HepG2 (cell line): ENCODE results near the gene ANAPC1. TPM values are rescaled to one million over a fixed set of nuclear protein-coding genes. Genes with fewer than 3 reads are reported as not detected.

Source experiments
- ADNP ChIP-seq: sonication (generic); formaldehyde crosslinking; IDR thresholded peaks from 2 replicates; pipeline ENCODE4 v1.4.0; 2020; ENCODE audit warnings: missing genetic modification reagents
- ARNT ChIP-seq: fragments of 450-650 bp; IDR thresholded peaks from 2 replicates; pipeline ENCODE4 v1.6.1; 2017
- ASH2L ChIP-seq: fragments of 300-600, 200-600 bp; sonication (generic); IDR thresholded peaks from 2 replicates; pipeline ENCODE4 v1.7.0; 2017; ENCODE audit warnings: low read depth, mild to moderate bottlenecking, moderate library complexity, mixed read lengths, low read length; ENCODE audit not compliant: insufficient read length
- ATAD3A ChIP-seq: sonication (generic); formaldehyde crosslinking; IDR thresholded peaks from 2 replicates; pipeline ENCODE4 v1.4.0; 2020; ENCODE audit warnings: missing genetic modification reagents
- CEBPB ChIP-seq: IDR thresholded peaks from 2 replicates; pipeline ENCODE4 v1.6.1; 2011; ENCODE audit warnings: low read depth, low read length, improper control_type of control experiment, borderline replicate concordance
- GATAD1 ChIP-seq: IDR thresholded peaks from 2 replicates; pipeline ENCODE4 v1.6.1; 2016; ENCODE audit warnings: missing genetic modification reagents, missing compliant biosample characterization
- GATAD2A ChIP-seq: IDR thresholded peaks from 2 replicates; pipeline ENCODE4 v1.6.1; 2016
- GPN1 ChIP-seq: sonication (generic); formaldehyde crosslinking; IDR thresholded peaks from 2 replicates; pipeline ENCODE4 v1.5.1; 2020; ENCODE audit warnings: missing genetic modification reagents, borderline replicate concordance
- IKZF1 ChIP-seq: fragments of 450-650 bp; IDR thresholded peaks from 2 replicates; pipeline ENCODE4 v1.7.1; 2016
- IRF2 ChIP-seq: IDR thresholded peaks from 2 replicates; pipeline ENCODE4 v1.6.1; 2018; ENCODE audit warnings: missing genetic modification reagents, missing compliant biosample characterization
- KDM2A ChIP-seq: sonication (generic); formaldehyde crosslinking; IDR thresholded peaks from 2 replicates; pipeline ENCODE4 v1.4.0; 2020; ENCODE audit warnings: low read depth, missing genetic modification reagents, borderline replicate concordance
- KLF16 ChIP-seq, 2 experiments: sonication (generic) in 1 of 2; formaldehyde crosslinking in 1 of 2; IDR thresholded peaks; 2 replicates each; pipeline versions ENCODE4 v1.6.1 to v1.8.0; 2016 to 2023; ENCODE audit warnings: missing genetic modification reagents in 2 of 2, missing compliant biosample characterization in 1 of 2
- MAFK ChIP-seq, 2 experiments: IDR thresholded peaks in 1 of 2; conservative IDR thresholded peaks in 1 of 2; 2 replicates each; pipeline ENCODE4 v1.6.1; 2011; ENCODE audit warnings: improper control_type of control experiment in 2 of 2, low read length in 2 of 2
- MZF1 ChIP-seq: sonication (generic); formaldehyde crosslinking; IDR thresholded peaks from 2 replicates; pipeline ENCODE4 v1.8.1; 2023; ENCODE audit warnings: mild to moderate bottlenecking, missing genetic modification reagents, borderline replicate concordance
- NCOR1 ChIP-seq: fragments of 200-600 bp; sonication (generic); IDR thresholded peaks from 2 replicates; pipeline ENCODE4 v1.7.0; 2017; ENCODE audit warnings: antibody characterized with exemption, low read length, borderline replicate concordance
- NFRKB ChIP-seq: fragments of 450-650 bp; IDR thresholded peaks from 2 replicates; pipeline ENCODE4 v1.6.1; 2017
- PHF8 ChIP-seq: sonication (generic); formaldehyde crosslinking; IDR thresholded peaks from 2 replicates; pipeline ENCODE4 v1.5.0; 2020; ENCODE audit warnings: missing genetic modification reagents
- PPARG ChIP-seq: conservative IDR thresholded peaks from 2 replicates; pipeline ENCODE4 v1.6.1; 2016; ENCODE audit warnings: missing biosample characterization, missing genetic modification reagents
- RAD21 ChIP-seq: fragments of 450-650 bp; formaldehyde crosslinking; IDR thresholded peaks from 2 replicates; pipeline ENCODE4 v1.5.0; 2020; ENCODE audit warnings: mild to moderate bottlenecking
- REL ChIP-seq: sonication (generic); formaldehyde crosslinking; conservative IDR thresholded peaks from 2 replicates; pipeline ENCODE4 v1.8.0; 2022; ENCODE audit warnings: mild to moderate bottlenecking, missing genetic modification reagents, moderate library complexity
- RFX1 ChIP-seq: fragments of 450-650 bp; IDR thresholded peaks from 2 replicates; pipeline ENCODE4 v1.6.1; 2017
- SMAD9 ChIP-seq: sonication (generic); formaldehyde crosslinking; IDR thresholded peaks from 2 replicates; pipeline ENCODE4 v1.5.1; 2020; ENCODE audit warnings: mild to moderate bottlenecking, missing genetic modification reagents
- TAF15 ChIP-seq: fragments of 200-400 bp; formaldehyde crosslinking; IDR thresholded peaks from one replicate; pipeline ENCODE4 v1.6.1; 2018; ENCODE audit warnings: mild to moderate bottlenecking, low read depth, low read length; ENCODE audit not compliant: poor library complexity, severe bottlenecking
- XRCC5 ChIP-seq: fragments of 200-400 bp; formaldehyde crosslinking; optimal IDR thresholded peaks from 2 replicates; pipeline ENCODE3; 2017; ENCODE audit warnings: mild to moderate bottlenecking, low read length
- ZNF180 ChIP-seq: sonication (generic); formaldehyde crosslinking; IDR thresholded peaks from 2 replicates; pipeline ENCODE4 v1.4.0; 2020; ENCODE audit warnings: low read depth, missing genetic modification reagents, borderline replicate concordance
- ZNF317 ChIP-seq: sonication (generic); formaldehyde crosslinking; IDR thresholded peaks from 2 replicates; pipeline ENCODE4 v1.5.0; 2020; ENCODE audit warnings: mild to moderate bottlenecking, missing genetic modification reagents
- ZNF563 ChIP-seq: sonication (generic); formaldehyde crosslinking; IDR thresholded peaks from 2 replicates; pipeline ENCODE4 v1.8.0; 2022; ENCODE audit warnings: mild to moderate bottlenecking, moderate library complexity, missing genetic modification reagents
- ZNF567 ChIP-seq: sonication (generic); formaldehyde crosslinking; IDR thresholded peaks from 2 replicates; pipeline ENCODE4 v1.8.1; 2023; ENCODE audit warnings: mild to moderate bottlenecking, missing genetic modification reagents, borderline replicate concordance
- ZNF616 ChIP-seq: sonication (generic); formaldehyde crosslinking; IDR thresholded peaks from 2 replicates; pipeline ENCODE4 v1.5.0; 2020; ENCODE audit warnings: low read depth, mild to moderate bottlenecking, missing genetic modification reagents
- polyA plus RNA-seq, 8 experiments: library from polyadenylated mRNA; depleted of rRNA in 3 of 8; stranded (reverse) in 7 of 8; unstranded in 1 of 8; fragments of >200 nt; fragmentation: Illumina TruSeq in 4 of 8; extraction: Trizol in 4 of 8; gene quantifications; 2 replicates each; pipeline versions ENCODE4 v1.2.1 to v1.2.3, GENCODE V29; 2011 to 2016; ENCODE audit warnings: low read depth in 4 of 8, missing spikeins in 1 of 8, mixed read lengths in 1 of 8; ENCODE audit not compliant: insufficient read depth in 1 of 8
- total RNA-seq, 5 experiments: library from RNA; depleted of rRNA; stranded (reverse); fragments of >200 nt; fragmentation: Illumina TruSeq; extraction: Trizol; gene quantifications; 2 replicates each; pipeline ENCODE4 v1.2.3, GENCODE V29; 2016; ENCODE audit warnings: low read depth in 1 of 5
- TF ChIP-seq, protein P1 (sequence below): IDR thresholded peaks from 2 replicates; pipeline ENCODE4 v1.6.1; 2016; ENCODE audit warnings: mild to moderate bottlenecking
- TF ChIP-seq, protein P2 (sequence below): IDR thresholded peaks from 2 replicates; pipeline ENCODE4 v1.6.1; 2018; ENCODE audit warnings: missing genetic modification reagents
- TF ChIP-seq, protein P3 (sequence below): sonication (generic); formaldehyde crosslinking; IDR thresholded peaks from 2 replicates; pipeline ENCODE4 v1.4.0; 2020; ENCODE audit warnings: missing genetic modification reagents

ANAPC1 gene
- total and polyA plus RNA-seq, 2 of the 13 experiments (the other 11 are each of a cell fraction or from before 2014, with no cell fraction given) = 50.0 to 89.7 TPM

DNA sequence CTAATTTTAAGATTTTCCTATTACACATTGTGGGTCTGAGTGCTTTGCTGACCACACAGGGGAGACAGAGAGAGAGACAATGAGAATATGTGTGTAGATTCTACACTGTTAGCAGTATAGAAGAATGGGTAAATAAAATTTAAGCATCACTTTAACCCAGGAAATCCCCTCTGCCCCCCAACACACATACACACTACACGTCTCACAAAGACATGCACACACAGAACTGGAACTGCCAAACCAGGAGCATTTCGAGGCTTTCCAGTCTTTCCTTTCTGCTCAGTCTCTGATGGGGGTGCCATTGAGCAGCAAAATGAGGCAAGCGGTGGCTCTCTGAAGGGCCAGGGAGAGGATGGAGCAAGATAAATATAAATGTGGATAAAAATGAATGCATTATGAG lies 16.9 kb upstream of the ANAPC1 start (continued):
- TF ChIP-seq MAFK (conservative IDR thresholded peaks at IDR 0.05 in 1 of 2, IDR thresholded peaks at IDR 0.05 in 1 of 2; ENCODE audit: low read length in 2 of 2) = no peak
- no peak for TF ChIP-seq ARNT
- TF ChIP-seq, protein P1, sequence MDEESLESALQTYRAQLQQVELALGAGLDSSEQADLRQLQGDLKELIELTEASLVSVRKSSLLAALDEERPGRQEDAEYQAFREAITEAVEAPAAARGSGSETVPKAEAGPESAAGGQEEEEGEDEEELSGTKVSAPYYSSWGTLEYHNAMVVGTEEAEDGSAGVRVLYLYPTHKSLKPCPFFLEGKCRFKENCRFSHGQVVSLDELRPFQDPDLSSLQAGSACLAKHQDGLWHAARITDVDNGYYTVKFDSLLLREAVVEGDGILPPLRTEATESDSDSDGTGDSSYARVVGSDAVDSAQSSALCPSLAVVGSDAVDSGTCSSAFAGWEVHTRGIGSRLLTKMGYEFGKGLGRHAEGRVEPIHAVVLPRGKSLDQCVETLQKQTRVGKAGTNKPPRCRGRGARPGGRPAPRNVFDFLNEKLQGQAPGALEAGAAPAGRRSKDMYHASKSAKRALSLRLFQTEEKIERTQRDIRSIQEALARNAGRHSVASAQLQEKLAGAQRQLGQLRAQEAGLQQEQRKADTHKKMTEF = no peak
- no peak for TF ChIP-seq SMAD9
- no peak for TF ChIP-seq ZNF180
- TF ChIP-seq, protein P2, sequence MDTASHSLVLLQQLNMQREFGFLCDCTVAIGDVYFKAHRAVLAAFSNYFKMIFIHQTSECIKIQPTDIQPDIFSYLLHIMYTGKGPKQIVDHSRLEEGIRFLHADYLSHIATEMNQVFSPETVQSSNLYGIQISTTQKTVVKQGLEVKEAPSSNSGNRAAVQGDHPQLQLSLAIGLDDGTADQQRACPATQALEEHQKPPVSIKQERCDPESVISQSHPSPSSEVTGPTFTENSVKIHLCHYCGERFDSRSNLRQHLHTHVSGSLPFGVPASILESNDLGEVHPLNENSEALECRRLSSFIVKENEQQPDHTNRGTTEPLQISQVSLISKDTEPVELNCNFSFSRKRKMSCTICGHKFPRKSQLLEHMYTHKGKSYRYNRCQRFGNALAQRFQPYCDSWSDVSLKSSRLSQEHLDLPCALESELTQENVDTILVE (CRISPR knock-in tag) = peak; percentile 23; the same call in 1 of the 2 replicates
- TF ChIP-seq MZF1 (CRISPR knock-in tag) = no peak
- TF ChIP-seq NFRKB = no peak
- no peak for TF ChIP-seq PHF8
- TF ChIP-seq ZNF616 = no peak
- TF ChIP-seq GATAD2A (CRISPR knock-in tag) = peak; percentile 62
- no peak for TF ChIP-seq RFX1
- peak; percentile 7; the same call in 1 of the 2 replicates for TF ChIP-seq CEBPB
- TF ChIP-seq GPN1 (CRISPR knock-in tag) = no peak
- no peak for TF ChIP-seq TAF15
- TF ChIP-seq ZNF317 (CRISPR knock-in tag) = 0 out of 2 replicates have a peak, but pooled peaks have one; percentile 22
- TF ChIP-seq ZNF567 (CRISPR knock-in tag) = no peak
- TF ChIP-seq NCOR1 = no peak
- peak; percentile 46 for TF ChIP-seq ASH2L
- 0 out of 2 replicates have a peak, but pooled peaks have one; percentile 31 for TF ChIP-seq KDM2A (CRISPR knock-in tag)
- TF ChIP-seq, protein P3, sequence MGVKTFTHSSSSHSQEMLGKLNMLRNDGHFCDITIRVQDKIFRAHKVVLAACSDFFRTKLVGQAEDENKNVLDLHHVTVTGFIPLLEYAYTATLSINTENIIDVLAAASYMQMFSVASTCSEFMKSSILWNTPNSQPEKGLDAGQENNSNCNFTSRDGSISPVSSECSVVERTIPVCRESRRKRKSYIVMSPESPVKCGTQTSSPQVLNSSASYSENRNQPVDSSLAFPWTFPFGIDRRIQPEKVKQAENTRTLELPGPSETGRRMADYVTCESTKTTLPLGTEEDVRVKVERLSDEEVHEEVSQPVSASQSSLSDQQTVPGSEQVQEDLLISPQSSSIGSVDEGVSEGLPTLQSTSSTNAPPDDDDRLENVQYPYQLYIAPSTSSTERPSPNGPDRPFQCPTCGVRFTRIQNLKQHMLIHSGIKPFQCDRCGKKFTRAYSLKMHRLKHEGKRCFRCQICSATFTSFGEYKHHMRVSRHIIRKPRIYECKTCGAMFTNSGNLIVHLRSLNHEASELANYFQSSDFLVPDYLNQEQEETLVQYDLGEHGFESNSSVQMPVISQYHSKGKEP (CRISPR knock-in tag) = 0 out of 2 replicates have a peak, but pooled peaks have one; percentile 37
- TF ChIP-seq XRCC5 = peak; percentile 40
- peak; percentile 29; the same call in 1 of the 2 replicates for TF ChIP-seq PPARG (CRISPR knock-in tag)
- 0 out of 2 replicates have a peak, but pooled peaks have one; percentile 52 for TF ChIP-seq IRF2 (CRISPR knock-in tag)
- no peak for TF ChIP-seq ZNF563
- TF ChIP-seq REL (CRISPR knock-in tag) = no peak
- TF ChIP-seq ADNP (CRISPR knock-in tag) = no peak
- peak; percentile 68; the same call in 1 of the 2 replicates for TF ChIP-seq RAD21 (CRISPR knock-in tag)
- no peak for TF ChIP-seq ATAD3A
- 0 out of 2 replicates have a peak, but pooled peaks have one; percentile 37 for TF ChIP-seq GATAD1 (CRISPR knock-in tag)
- TF ChIP-seq IKZF1 = no peak
- TF ChIP-seq KLF16 (CRISPR knock-in tag; IDR thresholded peaks at IDR 0.05) = no peak; a peak in 1 of 4 replicates
